ENCODE results near the gene MGAM2. TPM values are rescaled to one million over a fixed set of nuclear protein-coding genes. Genes with fewer than 3 reads are reported as not detected.

The MGAM2 gene
- total RNA-seq, 1 donor from 2014 or later = not detected

GRCh38 chr7:142142702-142143101 is 31.2 kb downstream of the MGAM2 start:
- Mint-ChIP-seq H3K4me1 (no peaks in the 10 kb centered on the region), H3K9me3 (no peaks in the 10 kb centered on the region), H3K27ac (no peak overlapping the region), H3K27me3 (no peaks in the 10 kb centered on the region), H3K4me3 (no peak overlapping the region), H3K36me3 (ENCODE audit: low read depth) (no peaks in the 10 kb centered on the region)
- no peak for TF ChIP-seq CTCF (IDR thresholded peaks at IDR 0.05)
- intact Hi-C loops (cut with micrococcal nuclease) = no loop called here
- ATAC-seq (ENCODE audit: low read depth) (no peak), DNase-seq (no peak)
- CTCF ChIA-PET = no interaction called here
- POLR2A ChIA-PET = no interaction called here

- DNase-seq = no peak
- intact Hi-C loops (cut with micrococcal nuclease) = no loop called here
- Mint-ChIP-seq H3K27me3 (no peaks in the 10 kb centered on the region), H3K9me3 (no peaks in the 10 kb centered on the region), H3K27ac (no peak overlapping the region), H3K4me3 (no peak overlapping the region), H3K4me1 (no peaks in the 10 kb centered on the region), H3K36me3 (ENCODE audit: low read depth) (no peaks in the 10 kb centered on the region)
- no peak for ATAC-seq (ENCODE audit: low read depth)
- ChIA-PET POLR2A (no interaction called here), CTCF (no interaction called here)
- no peak for TF ChIP-seq CTCF (IDR thresholded peaks at IDR 0.05)
These were observed 34.6 kb downstream of the MGAM2 start for GRCh38 chr7:142146124-142146523.

GRCh38 chr7:142150356-142150755 is 38.8 kb downstream of the MGAM2 start:
- intact Hi-C loops (cut with micrococcal nuclease) = no loop called here
- TF ChIP-seq CTCF (IDR thresholded peaks at IDR 0.05) = no peak
- H3K4me1 Mint-ChIP-seq = no peaks in the 10 kb centered on the region
- POLR2A ChIA-PET = no interaction called here
- H3K27ac Mint-ChIP-seq = no peak overlapping the region
- no peaks in the 10 kb centered on the region for H3K9me3 Mint-ChIP-seq
- ATAC-seq (ENCODE audit: low read depth) (no peak), DNase-seq (no peak)
- no peak overlapping the region for H3K4me3 Mint-ChIP-seq
- CTCF ChIA-PET = no interaction called here
- H3K36me3 Mint-ChIP-seq (ENCODE audit: low read depth) = no peaks in the 10 kb centered on the region
- H3K27me3 Mint-ChIP-seq = no peaks in the 10 kb centered on the region

GRCh38 chr7:142150869-142151268 is 39.4 kb downstream of the MGAM2 start:
- ChIA-PET CTCF (no interaction called here), POLR2A (no interaction called here)
- Mint-ChIP-seq H3K9me3 (no peaks in the 10 kb centered on the region), H3K4me1 (no peaks in the 10 kb centered on the region), H3K4me3 (no peak overlapping the region), H3K27ac (no peak overlapping the region), H3K27me3 (no peaks in the 10 kb centered on the region), H3K36me3 (ENCODE audit: low read depth) (no peaks in the 10 kb centered on the region)
- ATAC-seq (ENCODE audit: low read depth) (no peak), DNase-seq (no peak)
- TF ChIP-seq CTCF (IDR thresholded peaks at IDR 0.05) = no peak
- intact Hi-C loops (cut with micrococcal nuclease) = no loop called here

GRCh38 chr7:142152076-142152475 is 40.6 kb downstream of the MGAM2 start:
- POLR2A ChIA-PET = no interaction called here
- H3K36me3 Mint-ChIP-seq (ENCODE audit: low read depth) = no peaks in the 10 kb centered on the region
- CTCF ChIA-PET = no interaction called here
- H3K27ac Mint-ChIP-seq = no peak overlapping the region
- no peak overlapping the region for H3K4me3 Mint-ChIP-seq
- TF ChIP-seq CTCF (IDR thresholded peaks at IDR 0.05) = no peak
- H3K9me3 Mint-ChIP-seq = no peaks in the 10 kb centered on the region
- no peak for DNase-seq
- no peak for ATAC-seq (ENCODE audit: low read depth)
- H3K4me1 Mint-ChIP-seq = no peaks in the 10 kb centered on the region
- no peaks in the 10 kb centered on the region for H3K27me3 Mint-ChIP-seq
- intact Hi-C loops (cut with micrococcal nuclease) = no loop called here

Measured in activated B cell treated with CpG ODN at 0.5 μM for 24 hours (primary cell).